CD4-positive, CD25-positive, alpha-beta regulatory T cell (primary cell): ENCODE data around the gene ALG14. TPM values are rescaled to one million over a fixed set of nuclear protein-coding genes. Genes with fewer than 3 reads are reported as not detected.

Source experiments
- ATAC-seq, 2 donors: fragments of 150-1000 bp; cut with Tn5 transposase; one replicate each; pipeline ENCODE4 v1.10.0; 2021; ENCODE audit warnings: low read depth in 2 of 2, moderate number of reproducible peaks in 2 of 2, moderate library complexity in 1 of 2
- DNase-seq, 3 donors: peaks; one replicate each; pipeline versions ENCODE4 v3.0.0 to v3.0.0-alpha.2; 2012 to 2022; ENCODE audit warnings: mixed read lengths in 1 of 3
- H3K27ac ChIP-seq: one replicate; pipeline ENCODE4 v1.7.0; 2013; ENCODE audit warnings: mild to moderate bottlenecking, low read length; ENCODE audit not compliant: insufficient read depth, poor library complexity, severe bottlenecking
- H3K27me3 ChIP-seq: one replicate; pipeline ENCODE4 v1.7.0; 2013; ENCODE audit warnings: low read length; ENCODE audit not compliant: control insufficient read depth, insufficient read depth
- H3K36me3 ChIP-seq: one replicate; pipeline ENCODE4 v1.7.0; 2013; ENCODE audit warnings: mild to moderate bottlenecking, low read length, moderate library complexity; ENCODE audit not compliant: control insufficient read depth, insufficient read depth
- H3K4me1 ChIP-seq: 2 replicates; pipeline ENCODE4 v1.7.0; 2013; ENCODE audit warnings: mild to moderate bottlenecking, low read length; ENCODE audit not compliant: insufficient read depth, control insufficient read depth, poor library complexity, severe bottlenecking
- H3K4me3 ChIP-seq: one replicate; pipeline ENCODE4 v1.7.0; 2013; ENCODE audit warnings: low read depth, mild to moderate bottlenecking, low read length, moderate library complexity
- H3K9me3 ChIP-seq, 2 experiments: 1 replicate in 1 of 2; 2 replicates in 1 of 2; pipeline ENCODE4 v1.7.0; 2013; ENCODE audit warnings: low read length in 2 of 2, mild to moderate bottlenecking in 1 of 2, moderate library complexity in 1 of 2; ENCODE audit not compliant: control insufficient read depth in 2 of 2
- H3K27ac Mint-ChIP-seq, 3 donors: one replicate each; pipeline ENCODE4 v1.8.0; 2020 to 2022; ENCODE audit warnings: mild to moderate bottlenecking in 3 of 3, mixed read lengths in 3 of 3, moderate library complexity in 2 of 3
- H3K27me3 Mint-ChIP-seq: one replicate; pipeline ENCODE4 v1.8.0; 2022; ENCODE audit warnings: mild to moderate bottlenecking, mixed read lengths
- H3K36me3 Mint-ChIP-seq: one replicate; pipeline ENCODE4 v1.8.0; 2020; ENCODE audit warnings: mixed read lengths
- H3K4me1 Mint-ChIP-seq, 4 donors: one replicate each; pipeline ENCODE4 v1.8.0; 2020 to 2022; ENCODE audit warnings: mixed read lengths in 4 of 4, mild to moderate bottlenecking in 1 of 4
- H3K4me3 Mint-ChIP-seq, 4 donors: one replicate each; pipeline ENCODE4 v1.8.0; 2020 to 2022; ENCODE audit warnings: mild to moderate bottlenecking in 4 of 4, mixed read lengths in 4 of 4, moderate library complexity in 3 of 4
- H3K9me3 Mint-ChIP-seq, 7 donors: one replicate each; pipeline ENCODE4 v1.8.0; 2020 to 2022; ENCODE audit warnings: mixed read lengths in 7 of 7, mild to moderate bottlenecking in 3 of 7, moderate library complexity in 2 of 7
- polyA plus RNA-seq, 4 donors: library from polyadenylated mRNA; unstranded; fragments of 300-500 nt; fragmentation: Illumina TruSeq; gene quantifications; one replicate each; pipeline ENCODE4 v1.2.3, GENCODE V29; 2021
- total RNA-seq: library from RNA; stranded (reverse); gene quantifications from one replicate; pipeline ENCODE4 v1.2.3, GENCODE V29; 2022

The ALG14 gene
- total and polyA plus RNA-seq, 5 donors from 2014 or later: 1.2 to 11.0 (median 5.7) TPM

DNA sequence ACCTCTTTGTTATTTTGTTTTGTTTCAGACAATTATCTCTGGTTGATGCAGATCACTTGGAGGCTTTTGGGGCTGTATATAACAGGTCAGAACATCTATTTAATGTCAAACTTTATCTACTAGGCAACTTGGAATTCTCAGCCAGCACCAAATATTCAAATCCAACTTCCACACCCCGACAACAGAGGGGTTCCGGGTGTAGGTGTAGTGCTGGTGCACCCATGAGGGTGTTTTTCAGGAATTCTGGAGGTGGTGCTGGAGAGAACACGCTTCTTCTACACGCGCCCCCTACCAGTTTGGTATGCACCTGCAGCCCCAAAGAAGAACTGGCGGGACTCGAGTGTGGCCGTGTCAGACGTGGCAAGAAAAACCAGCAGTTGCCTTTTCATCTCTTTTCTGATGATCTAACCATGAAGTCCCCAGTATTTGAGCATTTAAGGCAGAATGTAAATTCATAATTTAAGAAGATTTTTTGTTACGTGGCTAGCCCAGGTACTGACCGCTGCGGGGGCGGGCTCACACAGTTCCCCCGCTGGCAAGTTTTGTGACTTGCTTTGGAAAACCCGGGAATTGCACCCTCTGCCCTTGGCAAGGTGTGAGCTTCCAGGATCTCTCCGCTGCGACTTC, 43.9 kb upstream of the ALG14 start:
- Mint-ChIP-seq H3K27me3 (peaks cover 67% of the 10 kb centered on the region), H3K4me3 (peak overlapping the region; percentile 91 to 96 (median 94)), H3K36me3 (no peaks in the 10 kb centered on the region), H3K4me1 (peaks cover 6 to 13% (median 10%) of the 10 kb centered on the region in 4 donors), H3K27ac (peak overlapping the region in 2 of 3 donors; percentile 43 to 52), H3K9me3 (peaks cover 0 to 2% (median 0%) of the 10 kb centered on the region in 7 donors)
- Histone ChIP-seq H3K27ac (no peak overlapping the region), H3K9me3 (no peaks in the 10 kb centered on the region), H3K4me3 (peak overlapping the region; percentile 67), H3K36me3 (no peaks in the 10 kb centered on the region), H3K4me1 (peaks cover 15% of the 10 kb centered on the region), H3K27me3 (peaks cover 29% of the 10 kb centered on the region)
- DNase-seq (peak; percentile 11 to 58 (median 49)), ATAC-seq (peak; percentile 67 to 68)

DNA sequence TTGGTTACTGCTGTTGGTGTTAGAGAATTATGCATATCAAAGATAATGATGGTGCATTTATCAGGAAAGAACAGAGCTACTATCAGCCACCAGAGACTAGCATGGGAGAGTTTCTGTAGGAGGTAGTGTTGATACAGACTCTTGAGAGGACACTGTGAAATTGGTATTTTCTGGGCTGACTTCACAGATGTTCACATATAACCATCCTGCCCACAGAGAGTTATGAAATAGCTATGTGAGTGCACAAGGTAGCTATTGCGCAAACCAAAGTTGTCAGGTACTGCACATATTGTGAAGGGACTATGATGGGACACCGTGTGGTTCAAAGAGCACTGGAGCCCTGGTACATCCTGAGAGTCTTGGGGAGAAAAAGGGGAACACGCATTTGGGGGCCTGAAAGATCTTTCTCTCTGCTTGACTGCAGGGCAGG, 43.0 kb upstream of the ALG14 start:
- H3K27me3 ChIP-seq: peaks cover 28% of the 10 kb centered on the region
- H3K36me3 Mint-ChIP-seq: no peaks in the 10 kb centered on the region
- peaks cover 0 to 2% (median 0%) of the 10 kb centered on the region in 7 donors for H3K9me3 Mint-ChIP-seq
- H3K4me1 Mint-ChIP-seq: peaks cover 6 to 13% (median 10%) of the 10 kb centered on the region in 4 donors
- H3K9me3 ChIP-seq: no peaks in the 10 kb centered on the region
- H3K27ac ChIP-seq: no peak overlapping the region
- ATAC-seq (no peak), DNase-seq (no peak)
- no peak overlapping the region for H3K4me3 ChIP-seq
- H3K36me3 ChIP-seq: no peaks in the 10 kb centered on the region
- peak overlapping the region in 2 of 4 donors; percentile 3 to 23 for H3K4me3 Mint-ChIP-seq
- H3K4me1 ChIP-seq: peaks cover 15% of the 10 kb centered on the region
- H3K27ac Mint-ChIP-seq: no peak overlapping the region
- peaks cover 62% of the 10 kb centered on the region for H3K27me3 Mint-ChIP-seq

DNA sequence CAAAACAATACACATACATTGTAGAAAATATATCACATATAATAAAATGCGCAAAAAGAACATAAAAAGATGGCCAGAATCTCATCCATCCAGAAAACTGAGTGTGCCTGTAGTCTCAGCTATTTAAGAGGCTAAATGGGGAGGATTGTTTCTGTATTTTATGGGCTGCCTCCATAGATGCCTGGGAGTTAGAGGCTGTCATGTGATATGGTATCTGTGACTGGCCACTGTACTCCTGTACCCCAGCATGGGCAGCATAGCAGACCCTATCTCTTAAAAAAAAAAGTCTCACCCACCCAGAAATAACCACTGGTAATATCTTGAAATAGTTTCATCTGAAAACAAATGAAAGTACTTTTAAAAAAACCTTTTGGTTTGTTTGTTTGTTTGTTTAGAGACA, 40.9 kb upstream of the ALG14 start:
- no peak overlapping the region for H3K4me3 ChIP-seq
- Mint-ChIP-seq H3K36me3 (no peaks in the 10 kb centered on the region), H3K27me3 (peaks cover 46% of the 10 kb centered on the region), H3K9me3 (peaks cover 0 to 2% (median 0%) of the 10 kb centered on the region in 7 donors), H3K4me1 (peaks cover 5 to 12% (median 7%) of the 10 kb centered on the region in 4 donors), H3K27ac (no peak overlapping the region), H3K4me3 (no peak overlapping the region)
- DNase-seq: no peak
- no peak overlapping the region for H3K27ac ChIP-seq
- peaks cover 15% of the 10 kb centered on the region for H3K4me1 ChIP-seq
- no peaks in the 10 kb centered on the region for H3K36me3 ChIP-seq
- H3K9me3 ChIP-seq: no peaks in the 10 kb centered on the region
- no peak for ATAC-seq
- peaks cover 16% of the 10 kb centered on the region for H3K27me3 ChIP-seq

DNA sequence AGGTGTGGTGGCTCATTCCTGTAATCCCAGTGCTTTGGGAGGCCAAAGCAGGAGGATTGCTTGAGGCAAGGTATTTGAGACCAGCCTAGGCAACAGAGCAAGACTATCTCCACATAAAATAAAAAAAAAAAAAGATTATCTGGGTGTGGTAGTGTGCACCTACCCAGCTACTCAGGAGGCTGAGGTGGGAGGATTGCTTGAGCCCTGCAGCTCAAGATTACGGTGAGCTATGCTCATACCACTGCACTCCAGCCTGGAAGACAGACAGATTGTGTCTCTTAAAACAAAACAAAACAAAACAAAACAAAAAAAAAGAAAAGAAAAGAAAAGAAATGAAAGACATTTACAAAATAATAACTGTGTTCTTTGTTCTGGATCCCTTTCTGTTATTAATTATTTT, 38.3 kb upstream of the ALG14 start:
- H3K4me3 Mint-ChIP-seq: no peak overlapping the region
- ATAC-seq (no peak), DNase-seq (no peak)
- Histone ChIP-seq H3K27ac (no peak overlapping the region), H3K9me3 (no peaks in the 10 kb centered on the region), H3K4me1 (no peaks in the 10 kb centered on the region), H3K4me3 (no peak overlapping the region), H3K27me3 (peaks cover 8% of the 10 kb centered on the region), H3K36me3 (no peaks in the 10 kb centered on the region)
- H3K9me3 Mint-ChIP-seq: no peaks in the 10 kb centered on the region
- peaks cover 34% of the 10 kb centered on the region for H3K27me3 Mint-ChIP-seq
- no peaks in the 10 kb centered on the region for H3K4me1 Mint-ChIP-seq
- H3K27ac Mint-ChIP-seq: no peak overlapping the region
- no peaks in the 10 kb centered on the region for H3K36me3 Mint-ChIP-seq

DNA sequence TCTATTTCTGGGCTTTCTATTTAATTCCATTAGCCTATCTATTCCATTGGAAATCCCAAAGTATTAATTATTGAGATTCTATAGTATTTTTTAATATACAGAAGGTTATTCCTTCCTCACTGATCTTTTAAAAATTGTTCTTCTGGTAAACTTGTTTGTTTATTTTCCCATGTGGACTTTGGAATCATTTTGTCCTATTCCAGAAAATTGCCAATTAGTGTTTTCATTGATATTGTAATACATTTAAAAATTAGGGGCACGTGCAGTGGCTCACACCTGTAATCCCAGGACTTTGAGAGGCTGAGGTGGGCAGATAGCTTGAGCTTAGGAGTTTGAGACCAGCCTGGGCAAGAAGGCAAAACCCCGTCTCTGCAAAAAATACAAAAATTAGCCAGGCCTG, 36.0 kb upstream of the ALG14 start:
- peaks cover 21% of the 10 kb centered on the region for H3K27me3 Mint-ChIP-seq
- H3K27me3 ChIP-seq: peaks cover 2% of the 10 kb centered on the region
- no peak overlapping the region for H3K27ac ChIP-seq
- H3K36me3 Mint-ChIP-seq: no peaks in the 10 kb centered on the region
- ATAC-seq: no peak
- H3K36me3 ChIP-seq: no peaks in the 10 kb centered on the region
- H3K4me1 ChIP-seq: no peaks in the 10 kb centered on the region
- no peaks in the 10 kb centered on the region for H3K9me3 Mint-ChIP-seq
- H3K9me3 ChIP-seq: no peaks in the 10 kb centered on the region
- no peak overlapping the region for H3K27ac Mint-ChIP-seq
- H3K4me1 Mint-ChIP-seq: no peaks in the 10 kb centered on the region
- no peak overlapping the region for H3K4me3 ChIP-seq
- no peak for DNase-seq
- no peak overlapping the region for H3K4me3 Mint-ChIP-seq

DNA sequence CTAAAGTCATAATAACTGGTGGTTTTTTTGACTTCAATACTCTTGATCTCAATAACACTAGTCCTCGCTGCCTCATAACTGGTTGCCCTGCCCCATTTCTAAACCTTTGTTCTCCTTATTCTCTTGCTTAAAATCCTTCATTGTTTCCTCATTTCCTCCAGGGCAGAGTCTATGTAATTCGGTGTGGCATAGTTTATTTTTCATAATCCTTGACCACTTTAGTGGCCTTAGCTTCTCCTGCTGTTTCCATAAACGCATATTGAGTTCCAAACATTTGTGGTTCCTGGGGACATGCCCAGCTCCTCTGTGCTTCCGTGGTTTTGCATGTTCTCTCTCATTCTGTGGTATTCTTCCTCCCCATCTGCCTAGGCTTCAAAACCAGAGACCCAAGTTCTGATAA, 25.4 kb upstream of the ALG14 start:
- ATAC-seq: no peak
- Histone ChIP-seq H3K4me1 (no peaks in the 10 kb centered on the region), H3K9me3 (no peaks in the 10 kb centered on the region), H3K27me3 (peaks cover 6% of the 10 kb centered on the region), H3K36me3 (no peaks in the 10 kb centered on the region), H3K4me3 (no peak overlapping the region), H3K27ac (no peak overlapping the region)
- Mint-ChIP-seq H3K27ac (no peak overlapping the region), H3K36me3 (no peaks in the 10 kb centered on the region), H3K4me3 (no peak overlapping the region), H3K27me3 (peaks cover 5% of the 10 kb centered on the region), H3K4me1 (no peaks in the 10 kb centered on the region), H3K9me3 (peaks cover 0 to 3% (median 0%) of the 10 kb centered on the region in 7 donors)
- no peak for DNase-seq

DNA sequence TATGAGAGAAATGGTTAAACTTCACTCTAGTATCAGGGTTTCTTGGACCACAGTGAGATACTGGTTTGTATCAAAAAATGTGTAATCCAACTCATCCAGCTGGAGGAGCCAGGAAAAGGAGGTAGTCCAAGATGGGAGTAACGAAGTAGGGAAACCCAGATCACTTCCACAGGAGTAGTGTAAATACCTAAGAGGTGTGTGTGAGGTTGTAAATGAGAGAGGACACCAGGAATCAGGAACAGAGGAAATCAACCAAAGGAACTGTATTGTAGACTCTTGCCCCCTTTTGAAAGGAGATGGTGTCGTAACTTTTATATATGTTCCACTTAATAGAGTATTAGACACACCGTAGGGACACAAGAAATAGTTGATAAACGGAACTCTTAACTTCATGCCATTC, 24.7 kb upstream of the ALG14 start:
- Histone ChIP-seq H3K9me3 (no peaks in the 10 kb centered on the region), H3K27me3 (peaks cover 4% of the 10 kb centered on the region), H3K4me3 (no peak overlapping the region), H3K36me3 (no peaks in the 10 kb centered on the region), H3K4me1 (no peaks in the 10 kb centered on the region), H3K27ac (no peak overlapping the region)
- H3K4me3 Mint-ChIP-seq: no peak overlapping the region
- H3K4me1 Mint-ChIP-seq: no peaks in the 10 kb centered on the region
- H3K36me3 Mint-ChIP-seq: no peaks in the 10 kb centered on the region
- H3K9me3 Mint-ChIP-seq: peaks cover 0 to 3% (median 0%) of the 10 kb centered on the region in 7 donors
- DNase-seq: no peak
- no peak for ATAC-seq
- H3K27ac Mint-ChIP-seq: no peak overlapping the region
- H3K27me3 Mint-ChIP-seq: peaks cover 5% of the 10 kb centered on the region

DNA sequence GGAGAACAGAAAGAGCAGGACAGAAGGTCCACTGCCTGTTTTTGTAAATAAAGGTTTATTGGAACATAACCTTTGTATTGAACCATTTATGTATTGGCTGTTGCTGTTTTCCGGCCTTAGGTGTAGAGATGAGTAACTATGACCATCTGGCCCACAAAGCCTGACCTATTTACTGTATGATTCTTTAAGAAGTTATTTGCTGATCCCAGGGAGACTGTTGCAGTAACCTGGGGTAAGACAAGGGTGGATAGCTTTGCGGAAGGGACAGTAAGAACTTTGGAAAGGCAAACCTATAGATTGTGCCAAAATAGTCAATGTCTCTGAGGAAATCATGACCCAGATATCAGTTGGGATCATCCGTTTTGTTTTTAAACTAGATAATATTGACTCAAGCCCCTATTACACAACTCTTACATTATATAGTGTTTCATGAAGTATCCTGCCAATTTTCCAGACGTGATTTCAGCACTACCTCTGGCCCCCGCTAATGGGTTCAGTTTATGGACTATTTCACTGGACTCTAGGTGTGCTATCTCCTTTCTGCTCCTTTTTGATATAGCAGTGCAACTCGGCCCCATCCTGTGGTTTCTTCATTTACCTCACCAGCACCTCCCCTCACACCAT, 23.6 kb upstream of the ALG14 start:
- no peaks in the 10 kb centered on the region for H3K4me1 ChIP-seq
- H3K9me3 Mint-ChIP-seq: peaks cover 0 to 3% (median 0%) of the 10 kb centered on the region in 7 donors
- no peak overlapping the region for H3K27ac Mint-ChIP-seq
- peaks cover 5% of the 10 kb centered on the region for H3K27me3 Mint-ChIP-seq
- H3K4me3 Mint-ChIP-seq: no peak overlapping the region
- H3K27ac ChIP-seq: no peak overlapping the region
- H3K9me3 ChIP-seq: no peaks in the 10 kb centered on the region
- H3K36me3 Mint-ChIP-seq: no peaks in the 10 kb centered on the region
- DNase-seq (no peak), ATAC-seq (no peak)
- no peaks in the 10 kb centered on the region for H3K4me1 Mint-ChIP-seq
- H3K27me3 ChIP-seq: peaks cover 2% of the 10 kb centered on the region
- H3K36me3 ChIP-seq: no peaks in the 10 kb centered on the region
- no peak overlapping the region for H3K4me3 ChIP-seq
